ENCODE data around the gene FARS2. TPM values are rescaled to one million over a fixed set of nuclear protein-coding genes. Genes with fewer than 3 reads are reported as not detected.

Gene FARS2
- total RNA-seq, 1 donor from 2014 or later = 11.8 TPM

GRCh38 chr6:5217356-5217755, 44.0 kb upstream of the FARS2 start:
- H3K36me3 Mint-ChIP-seq (ENCODE audit: low read depth) = no peaks in the 10 kb centered on the region
- no peak overlapping the region for H3K4me3 Mint-ChIP-seq (ENCODE audit: unreplicated experiment)
- TF ChIP-seq, protein P1, sequence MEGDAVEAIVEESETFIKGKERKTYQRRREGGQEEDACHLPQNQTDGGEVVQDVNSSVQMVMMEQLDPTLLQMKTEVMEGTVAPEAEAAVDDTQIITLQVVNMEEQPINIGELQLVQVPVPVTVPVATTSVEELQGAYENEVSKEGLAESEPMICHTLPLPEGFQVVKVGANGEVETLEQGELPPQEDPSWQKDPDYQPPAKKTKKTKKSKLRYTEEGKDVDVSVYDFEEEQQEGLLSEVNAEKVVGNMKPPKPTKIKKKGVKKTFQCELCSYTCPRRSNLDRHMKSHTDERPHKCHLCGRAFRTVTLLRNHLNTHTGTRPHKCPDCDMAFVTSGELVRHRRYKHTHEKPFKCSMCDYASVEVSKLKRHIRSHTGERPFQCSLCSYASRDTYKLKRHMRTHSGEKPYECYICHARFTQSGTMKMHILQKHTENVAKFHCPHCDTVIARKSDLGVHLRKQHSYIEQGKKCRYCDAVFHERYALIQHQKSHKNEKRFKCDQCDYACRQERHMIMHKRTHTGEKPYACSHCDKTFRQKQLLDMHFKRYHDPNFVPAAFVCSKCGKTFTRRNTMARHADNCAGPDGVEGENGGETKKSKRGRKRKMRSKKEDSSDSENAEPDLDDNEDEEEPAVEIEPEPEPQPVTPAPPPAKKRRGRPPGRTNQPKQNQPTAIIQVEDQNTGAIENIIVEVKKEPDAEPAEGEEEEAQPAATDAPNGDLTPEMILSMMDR (IDR thresholded peaks at IDR 0.05) = no peak
- H3K9me3 Mint-ChIP-seq (ENCODE audit: low read depth) = no peaks in the 10 kb centered on the region
- no peak for DNase-seq (ENCODE audit: low spot score)
- H3K27me3 Mint-ChIP-seq (ENCODE audit: low read depth) = no peaks in the 10 kb centered on the region
- H3K4me1 Mint-ChIP-seq (ENCODE audit: low read depth) = peaks cover 63% of the 10 kb centered on the region
- no peak overlapping the region for H3K27ac Mint-ChIP-seq (ENCODE audit: unreplicated experiment)

GRCh38 chr6:5219011-5219691, 42.2 kb upstream of the FARS2 start:
- Mint-ChIP-seq H3K4me1 (ENCODE audit: low read depth) (peaks cover 45% of the 10 kb centered on the region), H3K27me3 (ENCODE audit: low read depth) (no peaks in the 10 kb centered on the region), H3K36me3 (ENCODE audit: low read depth) (peaks cover 2% of the 10 kb centered on the region), H3K9me3 (ENCODE audit: low read depth) (no peaks in the 10 kb centered on the region), H3K27ac (ENCODE audit: unreplicated experiment) (peak overlapping the region; percentile 91), H3K4me3 (ENCODE audit: unreplicated experiment) (no peak overlapping the region)
- TF ChIP-seq, protein P1 (IDR thresholded peaks at IDR 0.05) = no peak
- DNase-seq (ENCODE audit: low spot score) = no peak

DNA sequence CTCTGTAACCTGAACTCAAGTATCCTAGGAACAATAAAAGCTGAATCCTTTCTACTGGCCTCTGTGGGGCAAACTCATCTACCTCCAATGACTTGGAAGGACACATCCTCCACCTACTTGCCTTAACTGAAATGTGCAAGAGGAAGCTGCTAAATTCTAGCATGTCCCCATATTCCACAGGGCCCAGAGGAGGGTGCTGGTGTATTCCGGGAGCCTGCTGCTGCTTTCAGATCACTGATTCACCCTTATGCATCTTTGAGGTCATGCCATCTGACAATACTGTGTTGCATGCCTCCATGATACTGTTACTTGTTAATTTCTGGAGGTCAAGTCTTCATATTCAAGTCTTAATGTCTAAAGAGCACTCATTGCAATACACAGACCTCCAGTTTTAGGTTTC, 40.9 kb upstream of the FARS2 start:
- H3K4me3 Mint-ChIP-seq (ENCODE audit: unreplicated experiment) = no peak overlapping the region

DNA sequence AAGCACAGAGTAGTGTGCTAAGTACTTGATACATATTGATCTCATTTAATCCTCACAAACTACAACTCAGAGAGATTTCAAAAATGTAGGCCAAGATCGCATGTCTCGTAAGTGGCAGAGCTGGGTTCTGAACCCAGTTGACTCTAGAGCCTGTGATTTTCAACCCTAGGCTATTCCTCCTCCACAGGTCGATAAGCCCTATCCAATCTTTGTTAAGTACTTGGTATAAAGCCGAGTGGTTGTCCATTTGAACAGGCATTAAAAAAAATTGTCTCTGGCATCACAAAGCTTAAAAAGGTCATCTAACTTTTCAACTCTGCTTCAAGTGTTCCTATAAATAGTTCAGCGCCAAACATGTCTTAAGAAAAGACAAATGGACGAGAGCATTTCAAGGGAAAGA, 38.0 kb upstream of the FARS2 start:
- H3K4me1 Mint-ChIP-seq (ENCODE audit: low read depth) = peaks cover 21% of the 10 kb centered on the region
- H3K4me3 Mint-ChIP-seq (ENCODE audit: unreplicated experiment) = no peak overlapping the region

More for the DNA sequence above, 40.9 kb upstream of the FARS2 start:
- TF ChIP-seq, protein P1 (IDR thresholded peaks at IDR 0.05) = no peak
- no peaks in the 10 kb centered on the region for H3K27me3 Mint-ChIP-seq (ENCODE audit: low read depth)
- H3K27ac Mint-ChIP-seq (ENCODE audit: unreplicated experiment) = no peak overlapping the region
- H3K9me3 Mint-ChIP-seq (ENCODE audit: low read depth) = no peaks in the 10 kb centered on the region
- DNase-seq (ENCODE audit: low spot score) = no peak
- H3K4me1 Mint-ChIP-seq (ENCODE audit: low read depth) = peaks cover 32% of the 10 kb centered on the region
- peaks cover 2% of the 10 kb centered on the region for H3K36me3 Mint-ChIP-seq (ENCODE audit: low read depth)

DNA sequence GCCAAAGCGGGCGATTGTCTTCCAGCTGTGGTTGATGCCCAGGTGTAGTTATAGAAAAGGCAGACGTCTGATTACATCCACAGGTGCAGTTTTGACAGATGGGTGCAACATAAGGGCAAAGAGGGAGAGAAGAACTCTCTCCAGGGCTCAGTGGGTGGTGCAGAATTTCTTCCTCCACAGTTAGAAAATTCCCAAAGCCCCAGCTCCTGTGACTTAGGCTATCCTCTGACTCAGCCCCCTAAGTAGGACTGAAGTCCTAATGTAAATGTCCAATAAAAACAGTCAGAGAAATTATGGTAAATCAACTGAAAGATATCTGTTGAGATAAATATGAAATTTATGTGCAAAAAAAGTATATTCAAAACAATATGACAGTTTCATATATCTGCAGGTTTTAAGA, 32.0 kb upstream of the FARS2 start:
- H3K4me1 Mint-ChIP-seq (ENCODE audit: low read depth) = no peaks in the 10 kb centered on the region
- H3K27ac Mint-ChIP-seq (ENCODE audit: unreplicated experiment) = no peak overlapping the region
- H3K4me3 Mint-ChIP-seq (ENCODE audit: unreplicated experiment) = no peak overlapping the region
- H3K9me3 Mint-ChIP-seq (ENCODE audit: low read depth) = no peaks in the 10 kb centered on the region
- DNase-seq (ENCODE audit: low spot score) = no peak
- H3K36me3 Mint-ChIP-seq (ENCODE audit: low read depth) = no peaks in the 10 kb centered on the region
- TF ChIP-seq, protein P1 (IDR thresholded peaks at IDR 0.05) = no peak
- H3K27me3 Mint-ChIP-seq (ENCODE audit: low read depth) = no peaks in the 10 kb centered on the region

More for the DNA sequence above, 38.0 kb upstream of the FARS2 start:
- Mint-ChIP-seq H3K27me3 (ENCODE audit: low read depth) (no peaks in the 10 kb centered on the region), H3K9me3 (ENCODE audit: low read depth) (no peaks in the 10 kb centered on the region), H3K36me3 (ENCODE audit: low read depth) (peaks cover 2% of the 10 kb centered on the region), H3K27ac (ENCODE audit: unreplicated experiment) (no peak overlapping the region)
- TF ChIP-seq, protein P1 (IDR thresholded peaks at IDR 0.05) = no peak
- DNase-seq (ENCODE audit: low spot score) = no peak

Data from chondrocyte (in vitro differentiated cells).